ENCODE data around the gene NPAS3. TPM values are rescaled to one million over a fixed set of nuclear protein-coding genes. Genes with fewer than 3 reads are reported as not detected.

NPAS3 gene
- total RNA-seq, 4 donors from 2014 or later, result 4.0 to 12.2 (median 5.6) TPM

- H3K27ac ChIP-seq, result no peak overlapping the region
- TF ChIP-seq, protein P1, sequence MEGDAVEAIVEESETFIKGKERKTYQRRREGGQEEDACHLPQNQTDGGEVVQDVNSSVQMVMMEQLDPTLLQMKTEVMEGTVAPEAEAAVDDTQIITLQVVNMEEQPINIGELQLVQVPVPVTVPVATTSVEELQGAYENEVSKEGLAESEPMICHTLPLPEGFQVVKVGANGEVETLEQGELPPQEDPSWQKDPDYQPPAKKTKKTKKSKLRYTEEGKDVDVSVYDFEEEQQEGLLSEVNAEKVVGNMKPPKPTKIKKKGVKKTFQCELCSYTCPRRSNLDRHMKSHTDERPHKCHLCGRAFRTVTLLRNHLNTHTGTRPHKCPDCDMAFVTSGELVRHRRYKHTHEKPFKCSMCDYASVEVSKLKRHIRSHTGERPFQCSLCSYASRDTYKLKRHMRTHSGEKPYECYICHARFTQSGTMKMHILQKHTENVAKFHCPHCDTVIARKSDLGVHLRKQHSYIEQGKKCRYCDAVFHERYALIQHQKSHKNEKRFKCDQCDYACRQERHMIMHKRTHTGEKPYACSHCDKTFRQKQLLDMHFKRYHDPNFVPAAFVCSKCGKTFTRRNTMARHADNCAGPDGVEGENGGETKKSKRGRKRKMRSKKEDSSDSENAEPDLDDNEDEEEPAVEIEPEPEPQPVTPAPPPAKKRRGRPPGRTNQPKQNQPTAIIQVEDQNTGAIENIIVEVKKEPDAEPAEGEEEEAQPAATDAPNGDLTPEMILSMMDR (IDR thresholded peaks at IDR 0.05), result no peak
- no peaks in the 10 kb centered on the region for H3K36me3 ChIP-seq
- no peak for DNase-seq
- H3K27me3 ChIP-seq, result no peaks in the 10 kb centered on the region
- H3K4me1 ChIP-seq, result peaks cover 0 to 4% of the 10 kb centered on the region in 2 donors
- intact Hi-C loops (cut with DNase I), result loop anchor here (5.0 to 10.0 kb wide), 2 partner anchors 1076 to 1214 kb away; no protein-coding TSS in a partner anchor
- H3K4me3 ChIP-seq (replicated peaks in 1 of 3), result no peak overlapping the region
- H3K9me3 ChIP-seq, result no peaks in the 10 kb centered on the region
- 93% methylated on average over 9 of the region's 9 CpGs for WGBS, 2 donors
These were observed 852.3 kb downstream of the NPAS3 start for GRCh38 chr14:33790996-33791395.

DNA sequence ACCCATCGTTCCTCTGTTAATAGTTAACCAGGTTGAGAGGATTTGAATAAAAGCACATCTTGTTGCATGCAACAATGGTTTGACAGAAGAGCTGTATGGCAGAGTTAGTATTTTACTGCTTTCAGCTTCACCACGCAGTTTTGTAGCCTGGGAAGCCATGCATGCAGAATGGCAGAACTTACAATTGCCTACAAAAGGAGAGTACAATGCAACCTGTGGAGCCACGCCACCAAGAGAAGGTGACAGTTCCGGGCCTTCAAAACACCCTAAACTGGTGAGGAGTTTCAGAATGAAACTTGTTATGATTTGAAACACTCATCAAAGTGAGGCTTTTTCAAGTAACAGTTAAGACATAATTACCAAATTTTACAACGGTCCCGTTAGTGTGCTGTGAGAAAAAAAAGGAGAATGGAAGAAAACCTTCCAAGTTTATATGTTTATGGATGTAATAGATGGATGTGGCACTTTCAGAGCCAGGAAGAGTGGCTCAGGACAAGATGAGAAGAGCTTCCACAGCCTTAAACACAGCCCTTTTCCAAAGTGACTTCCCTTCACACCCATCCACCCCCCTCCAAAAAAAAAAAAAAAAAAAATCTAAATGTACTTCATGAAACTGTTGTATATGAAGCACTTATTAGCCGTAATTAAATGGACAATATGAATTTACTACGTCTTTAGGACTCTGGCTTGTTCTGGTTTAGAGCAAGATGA lies 853.5 kb downstream of the NPAS3 start:
- Histone ChIP-seq H3K4me3 (replicated peaks in 1 of 3) (no peak overlapping the region), H3K4me1 (peaks cover 0 to 4% of the 10 kb centered on the region in 2 donors), H3K9me3 (no peaks in the 10 kb centered on the region), H3K27ac (no peak overlapping the region), H3K36me3 (no peaks in the 10 kb centered on the region), H3K27me3 (no peaks in the 10 kb centered on the region)
- TF ChIP-seq, protein P1 (IDR thresholded peaks at IDR 0.05), result no peak
- no peak for TF ChIP-seq POLR2A (IDR thresholded peaks at IDR 0.05)
- intact Hi-C loops (cut with DNase I), result loop anchor here (5.0 to 10.0 kb wide), 2 partner anchors 1077 to 1215 kb away; no protein-coding TSS in a partner anchor
- DNase-seq, result no peak
- 38 to 50% methylated on average over 8 of the region's 8 CpGs for WGBS, 2 donors

- no peaks in the 10 kb centered on the region for H3K36me3 ChIP-seq
- TF ChIP-seq, protein P1 (IDR thresholded peaks at IDR 0.05), result peak; percentile 75 to 93 (median 84)
- no peak for TF ChIP-seq POLR2A (IDR thresholded peaks at IDR 0.05)
- H3K9me3 ChIP-seq, result no peaks in the 10 kb centered on the region
- peak; percentile 74 to 78 for DNase-seq
- no peak overlapping the region for H3K27ac ChIP-seq
- peaks cover 0 to 4% of the 10 kb centered on the region in 2 donors for H3K4me1 ChIP-seq
- intact Hi-C loops (cut with DNase I), result loop anchor here (5.0 to 10.0 kb wide), 2 partner anchors 1078 to 1216 kb away; no protein-coding TSS in a partner anchor
- no peak overlapping the region for H3K4me3 ChIP-seq (replicated peaks in 1 of 3)
- WGBS, 2 donors, result 13% methylated on average over 16 of the region's 16 CpGs
- H3K27me3 ChIP-seq, result no peaks in the 10 kb centered on the region
These were observed 854.2 kb downstream of the NPAS3 start for GRCh38 chr14:33792720-33793368.

DNA sequence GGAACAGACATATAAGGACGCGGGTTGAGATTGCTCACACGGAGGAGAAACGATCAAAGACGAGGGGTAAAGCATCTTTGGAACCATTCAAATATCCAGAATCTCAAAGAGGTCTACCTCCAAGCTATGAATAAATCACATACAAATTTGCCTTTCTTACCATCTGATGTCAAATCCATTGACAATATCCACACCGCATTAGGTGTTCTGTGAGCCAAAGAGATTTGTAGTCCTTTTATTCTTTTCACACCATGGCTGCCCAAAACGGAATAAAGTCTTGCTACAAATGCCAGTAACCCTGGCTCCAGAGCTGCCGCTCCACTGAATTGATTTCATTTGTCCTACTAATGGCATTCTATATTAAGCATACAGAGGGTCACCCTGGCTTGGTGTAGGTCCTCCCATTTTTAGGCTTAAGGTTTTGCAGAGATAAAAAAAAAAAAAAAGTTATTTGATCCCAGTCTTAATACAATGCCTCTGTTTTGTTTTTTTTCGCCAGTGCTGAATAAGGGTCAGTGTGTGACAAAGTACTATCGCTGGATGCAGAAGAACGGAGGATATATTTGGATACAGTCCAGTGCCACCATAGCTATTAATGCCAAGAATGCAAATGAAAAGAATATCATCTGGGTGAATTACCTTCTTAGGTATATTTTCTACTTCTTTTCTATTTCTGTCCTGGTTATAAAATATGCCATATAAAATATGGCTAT lies 854.9 kb downstream of the NPAS3 start:
- Histone ChIP-seq H3K4me3 (replicated peaks in 1 of 3) (no peak overlapping the region), H3K27me3 (no peaks in the 10 kb centered on the region), H3K36me3 (no peaks in the 10 kb centered on the region), H3K4me1 (peaks cover 0 to 4% of the 10 kb centered on the region in 2 donors), H3K9me3 (no peaks in the 10 kb centered on the region), H3K27ac (no peak overlapping the region)
- 74 to 79% methylated on average over 11 of the region's 11 CpGs for WGBS, 2 donors
- no peak for DNase-seq
- intact Hi-C loops (cut with DNase I), result loop anchor here (5.0 to 10.0 kb wide), 2 partner anchors 1079 to 1216 kb away; no protein-coding TSS in a partner anchor
- TF ChIP-seq POLR2A (IDR thresholded peaks at IDR 0.05), result no peak
- TF ChIP-seq, protein P1 (IDR thresholded peaks at IDR 0.05), result no peak
